Bronchial epithelial cell (primary cell): ENCODE results near the gene DNMT3L. TPM values are rescaled to one million over a fixed set of nuclear protein-coding genes. Genes with fewer than 3 reads are reported as not detected.

ENCODE experiments used
- DNase-seq: peaks from one replicate; pipeline ENCODE4 v3.0.0-alpha.2; 2010; ENCODE audit warnings: low read depth
- FAIRE-seq: peaks from 2 replicates; lab custom pipeline; 2011; peaks lifted over from hg19 to GRCh38; lab: Jason Lieb, UNC
- H3K27me3 ChIP-seq: 2 replicates; pipeline ENCODE4 v1.5.1; 2011; ENCODE audit warnings: low read length; ENCODE audit not compliant: control insufficient read depth, insufficient read depth
- H3K36me3 ChIP-seq: 2 replicates; pipeline ENCODE4 v1.5.1; 2011; ENCODE audit warnings: low read length; ENCODE audit not compliant: control insufficient read depth, insufficient read depth
- H3K4me3 ChIP-seq: 2 replicates; pipeline ENCODE4 v1.5.1; 2011; ENCODE audit warnings: mild to moderate bottlenecking, low read depth, low read length, control low read depth
- CTCF ChIP-seq: IDR thresholded peaks from 2 replicates; pipeline ENCODE4 v1.5.1; 2011; ENCODE audit warnings: mild to moderate bottlenecking, moderate library complexity, low read length, control low read depth, inconsistent platforms; ENCODE audit not compliant: insufficient read depth, severe bottlenecking
- total RNA-seq: library from RNA; depleted of rRNA; stranded (reverse); fragments of >200 nt; gene quantifications from 2 replicates; pipeline ENCODE4 v1.2.1, GENCODE V29; 2014

Gene DNMT3L
- total RNA-seq, 1 donor from 2014 or later = not detected

GRCh38 chr21:44300262-44300959, 38.7 kb upstream of the DNMT3L start:
- Histone ChIP-seq H3K4me3 (peak overlapping the region; percentile 81), H3K27me3 (peaks cover under 1% of the 10 kb centered on the region), H3K36me3 (no peaks in the 10 kb centered on the region)
- FAIRE-seq (no peak), DNase-seq (peak; percentile 22)
- no peak for TF ChIP-seq CTCF

GRCh38 chr21:44299458-44300261, 38.0 kb upstream of the DNMT3L start, which contains the start of gene PFKL:
Gene PFKL, plus strand, starts transcription at chr21:44300053. Its CDS starts 53 bp downstream, at chr21:44300106.
- TF ChIP-seq CTCF = no peak
- no peaks in the 10 kb centered on the region for H3K36me3 ChIP-seq
- H3K27me3 ChIP-seq = peaks cover 2% of the 10 kb centered on the region
- H3K4me3 ChIP-seq = peak within 1 kb of the TSS; percentile 81
- FAIRE-seq = no peak
- DNase-seq = peak; percentile 21

DNA sequence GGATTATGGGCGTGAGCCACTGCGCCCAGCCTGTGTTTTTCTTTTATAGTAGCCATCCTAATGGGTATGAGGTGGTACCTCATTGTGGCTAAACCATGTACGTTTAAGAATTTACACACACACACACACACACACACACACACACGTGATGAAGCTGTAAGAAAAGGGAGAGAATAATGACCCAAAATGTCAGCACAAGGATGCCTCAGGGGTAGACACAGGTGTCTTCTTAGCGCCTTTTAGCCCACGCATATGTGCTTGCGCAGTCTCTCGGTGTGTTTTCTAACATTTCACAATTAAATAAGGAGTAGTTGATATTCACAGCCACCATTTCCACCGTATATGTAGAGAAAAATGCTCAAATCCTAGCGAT, 37.4 kb upstream of the DNMT3L start:
- DNase-seq (peak; percentile 12), FAIRE-seq (no peak)
- no peak for TF ChIP-seq CTCF
- peak overlapping the region; percentile 81 for H3K4me3 ChIP-seq
- no peaks in the 10 kb centered on the region for H3K36me3 ChIP-seq
- peaks cover 2% of the 10 kb centered on the region for H3K27me3 ChIP-seq

DNA sequence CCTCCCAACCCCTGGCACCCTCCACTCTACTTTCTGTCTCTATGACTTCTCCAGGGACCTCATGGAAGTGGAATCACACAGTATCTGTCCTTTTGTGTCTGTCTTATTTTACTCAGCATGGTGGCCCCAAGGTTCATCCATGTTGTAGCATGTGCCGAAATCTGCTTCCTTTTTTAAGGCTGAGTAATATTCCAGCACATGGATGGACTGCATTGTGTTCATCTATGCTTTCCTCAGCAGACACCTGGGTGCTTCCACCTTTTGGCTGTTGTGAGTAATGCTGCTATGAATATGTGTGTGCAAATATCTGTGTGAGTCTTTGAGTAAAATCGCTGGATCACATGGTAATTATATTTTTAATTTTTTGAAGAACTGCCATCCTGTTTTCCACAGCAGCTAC, 36.6 kb upstream of the DNMT3L start:
- H3K36me3 ChIP-seq = no peaks in the 10 kb centered on the region
- FAIRE-seq (no peak), DNase-seq (peak; percentile 28)
- peak; percentile 6 for TF ChIP-seq CTCF
- peaks cover 2% of the 10 kb centered on the region for H3K27me3 ChIP-seq
- no peak overlapping the region for H3K4me3 ChIP-seq

DNA sequence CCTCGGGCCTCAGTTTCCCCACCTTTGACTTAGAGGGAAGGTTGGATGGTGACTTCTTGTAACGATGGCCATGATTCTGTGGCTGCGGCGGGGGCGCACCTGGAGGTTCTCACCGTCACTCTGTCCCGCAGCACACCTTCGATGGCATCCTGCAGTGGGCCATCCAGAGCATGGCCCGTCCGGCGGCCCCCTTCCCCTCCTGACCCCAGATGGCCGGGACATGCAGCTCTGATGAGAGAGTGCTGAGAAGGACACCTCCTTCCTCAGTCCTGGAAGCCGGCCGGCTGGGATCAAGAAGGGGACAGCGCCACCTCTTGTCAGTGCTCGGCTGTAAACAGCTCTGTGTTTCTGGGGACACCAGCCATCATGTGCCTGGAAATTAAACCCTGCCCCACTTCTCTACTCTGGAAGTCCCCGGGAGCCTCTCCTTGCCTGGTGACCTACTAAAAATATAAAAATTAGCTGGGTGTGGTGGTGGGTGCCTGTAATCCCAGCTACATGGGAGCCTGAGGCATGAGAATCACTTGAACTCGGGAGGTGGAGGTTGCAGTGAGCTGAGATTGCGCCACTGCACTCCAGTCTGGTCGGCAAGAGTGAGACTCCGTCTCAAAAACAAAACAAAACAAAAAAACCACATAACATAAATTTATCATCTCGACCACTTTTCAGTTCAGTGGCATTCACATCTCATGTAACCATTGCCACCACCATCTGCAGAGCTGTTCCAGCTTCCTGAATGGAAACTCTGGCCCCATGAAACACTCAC, 36.0 kb upstream of the DNMT3L start:
- no peak overlapping the region for H3K4me3 ChIP-seq
- FAIRE-seq (no peak), DNase-seq (peak; percentile 62)

More for the DNA sequence above, 36.0 kb upstream of the DNMT3L start:
- TF ChIP-seq CTCF = peak; percentile 91
- H3K27me3 ChIP-seq = peaks cover 2% of the 10 kb centered on the region
- H3K36me3 ChIP-seq = no peaks in the 10 kb centered on the region
